Measurements from ENCODE around the gene CCNQ. TPM values are rescaled to one million over a fixed set of nuclear protein-coding genes. Genes with fewer than 3 reads are reported as not detected.

The CCNQ gene
- total and polyA plus RNA-seq, 4 donors = 8.9 to 14.7 (median 9.8) TPM

DNA sequence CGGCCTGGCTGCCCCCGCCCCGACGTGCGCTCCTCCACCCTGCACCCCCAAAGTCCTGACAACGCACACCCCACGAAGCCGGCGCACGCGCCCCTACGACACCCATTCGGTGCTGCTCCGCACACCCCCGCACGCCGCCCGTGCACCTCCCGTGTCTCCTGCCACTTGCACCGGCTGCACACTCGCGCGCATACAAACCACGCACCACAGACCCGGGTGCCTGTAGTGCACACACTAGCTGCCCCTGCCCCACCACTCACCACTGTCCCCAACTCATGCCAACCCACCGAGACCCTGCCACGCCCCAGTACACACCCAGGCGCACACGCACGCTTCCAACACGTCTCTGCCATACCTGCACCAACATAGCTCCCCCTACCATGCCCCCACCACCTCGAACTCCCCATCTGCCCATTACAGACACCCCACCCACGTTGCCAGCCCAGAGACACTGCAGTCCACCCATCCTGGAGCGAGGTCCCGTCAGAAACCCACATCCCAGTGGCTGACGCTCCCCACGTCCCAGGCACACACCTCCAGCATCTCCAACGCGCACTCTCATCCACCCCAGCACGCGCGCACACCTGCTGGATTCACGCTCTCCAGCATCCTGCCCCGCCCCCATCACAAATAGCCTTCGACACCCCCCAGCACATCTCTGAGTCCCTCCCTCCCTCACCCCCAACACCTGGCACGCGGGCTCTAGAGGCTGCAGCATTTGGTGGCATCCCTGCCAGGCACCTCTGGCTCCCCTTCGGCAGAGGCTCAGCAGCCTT is 43.9 kb upstream of the CCNQ start:
- H3K4me1 ChIP-seq (ENCODE audit: control insufficient read depth in 4 of 4, insufficient read depth in 4 of 4, low read length in 3 of 4) = peaks cover 7 to 19% (median 7%) of the 10 kb centered on the region in 4 donors
- no peak overlapping the region for H3K27ac ChIP-seq (ENCODE audit: low read depth in 1 of 2, low read length in 2 of 2)
- no peaks in the 10 kb centered on the region for H3K9me3 ChIP-seq (ENCODE audit: control insufficient read depth in 4 of 4, low read length in 3 of 4)
- WGBS = 4% methylated on average over 48 of the region's 48 CpGs
- TF ChIP-seq, protein P1, sequence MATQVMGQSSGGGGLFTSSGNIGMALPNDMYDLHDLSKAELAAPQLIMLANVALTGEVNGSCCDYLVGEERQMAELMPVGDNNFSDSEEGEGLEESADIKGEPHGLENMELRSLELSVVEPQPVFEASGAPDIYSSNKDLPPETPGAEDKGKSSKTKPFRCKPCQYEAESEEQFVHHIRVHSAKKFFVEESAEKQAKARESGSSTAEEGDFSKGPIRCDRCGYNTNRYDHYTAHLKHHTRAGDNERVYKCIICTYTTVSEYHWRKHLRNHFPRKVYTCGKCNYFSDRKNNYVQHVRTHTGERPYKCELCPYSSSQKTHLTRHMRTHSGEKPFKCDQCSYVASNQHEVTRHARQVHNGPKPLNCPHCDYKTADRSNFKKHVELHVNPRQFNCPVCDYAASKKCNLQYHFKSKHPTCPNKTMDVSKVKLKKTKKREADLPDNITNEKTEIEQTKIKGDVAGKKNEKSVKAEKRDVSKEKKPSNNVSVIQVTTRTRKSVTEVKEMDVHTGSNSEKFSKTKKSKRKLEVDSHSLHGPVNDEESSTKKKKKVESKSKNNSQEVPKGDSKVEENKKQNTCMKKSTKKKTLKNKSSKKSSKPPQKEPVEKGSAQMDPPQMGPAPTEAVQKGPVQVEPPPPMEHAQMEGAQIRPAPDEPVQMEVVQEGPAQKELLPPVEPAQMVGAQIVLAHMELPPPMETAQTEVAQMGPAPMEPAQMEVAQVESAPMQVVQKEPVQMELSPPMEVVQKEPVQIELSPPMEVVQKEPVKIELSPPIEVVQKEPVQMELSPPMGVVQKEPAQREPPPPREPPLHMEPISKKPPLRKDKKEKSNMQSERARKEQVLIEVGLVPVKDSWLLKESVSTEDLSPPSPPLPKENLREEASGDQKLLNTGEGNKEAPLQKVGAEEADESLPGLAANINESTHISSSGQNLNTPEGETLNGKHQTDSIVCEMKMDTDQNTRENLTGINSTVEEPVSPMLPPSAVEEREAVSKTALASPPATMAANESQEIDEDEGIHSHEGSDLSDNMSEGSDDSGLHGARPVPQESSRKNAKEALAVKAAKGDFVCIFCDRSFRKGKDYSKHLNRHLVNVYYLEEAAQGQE (IDR thresholded peaks at IDR 0.05) = no peak
- TF ChIP-seq FOXA1 (IDR thresholded peaks at IDR 0.05) = no peak
- no peak for TF ChIP-seq SP1 (IDR thresholded peaks at IDR 0.05)
- no peak for TF ChIP-seq RAD21 (IDR thresholded peaks at IDR 0.05)
- TF ChIP-seq, protein P2, sequence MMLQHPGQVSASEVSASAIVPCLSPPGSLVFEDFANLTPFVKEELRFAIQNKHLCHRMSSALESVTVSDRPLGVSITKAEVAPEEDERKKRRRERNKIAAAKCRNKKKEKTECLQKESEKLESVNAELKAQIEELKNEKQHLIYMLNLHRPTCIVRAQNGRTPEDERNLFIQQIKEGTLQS (IDR thresholded peaks at IDR 0.05) = no peak
- TF ChIP-seq NR2F2 (IDR thresholded peaks at IDR 0.05) = no peak
- no peak for TF ChIP-seq EGR1 (IDR thresholded peaks at IDR 0.05; ENCODE audit: low read depth in 2 of 2)
- no peak for TF ChIP-seq GABPA (IDR thresholded peaks at IDR 0.05 in 1 of 2, conservative IDR thresholded peaks at IDR 0.05 in 1 of 2)
- no peak for TF ChIP-seq HNF4G (IDR thresholded peaks at IDR 0.05)
- TF ChIP-seq YY1 (IDR thresholded peaks at IDR 0.05) = no peak
- TF ChIP-seq RXRA (IDR thresholded peaks at IDR 0.05) = no peak
- TF ChIP-seq, protein P3, sequence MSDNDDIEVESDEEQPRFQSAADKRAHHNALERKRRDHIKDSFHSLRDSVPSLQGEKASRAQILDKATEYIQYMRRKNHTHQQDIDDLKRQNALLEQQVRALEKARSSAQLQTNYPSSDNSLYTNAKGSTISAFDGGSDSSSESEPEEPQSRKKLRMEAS (IDR thresholded peaks at IDR 0.05) = no peak
- TF ChIP-seq TAF1 (conservative IDR thresholded peaks at IDR 0.05) = no peak
- TF ChIP-seq FOXA2 (IDR thresholded peaks at IDR 0.05) = no peak
- no peak for DNase-seq (ENCODE audit: low spot score)
- no peaks in the 10 kb centered on the region for H3K36me3 ChIP-seq (ENCODE audit: control insufficient read depth in 4 of 4, insufficient read depth in 3 of 4, low read depth in 1 of 4, low read length in 3 of 4)
- H3K4me3 ChIP-seq (ENCODE audit: low read depth in 1 of 3, low read length in 3 of 3) = no peak overlapping the region
- peaks cover 0 to 3% (median under 1%) of the 10 kb centered on the region in 4 donors for H3K27me3 ChIP-seq (ENCODE audit: control insufficient read depth in 4 of 4, insufficient read depth in 4 of 4, low read length in 3 of 4)
- no peak overlapping the region for H3K9ac ChIP-seq (ENCODE audit: low read depth in 1 of 2, low read length in 2 of 2)

DNA sequence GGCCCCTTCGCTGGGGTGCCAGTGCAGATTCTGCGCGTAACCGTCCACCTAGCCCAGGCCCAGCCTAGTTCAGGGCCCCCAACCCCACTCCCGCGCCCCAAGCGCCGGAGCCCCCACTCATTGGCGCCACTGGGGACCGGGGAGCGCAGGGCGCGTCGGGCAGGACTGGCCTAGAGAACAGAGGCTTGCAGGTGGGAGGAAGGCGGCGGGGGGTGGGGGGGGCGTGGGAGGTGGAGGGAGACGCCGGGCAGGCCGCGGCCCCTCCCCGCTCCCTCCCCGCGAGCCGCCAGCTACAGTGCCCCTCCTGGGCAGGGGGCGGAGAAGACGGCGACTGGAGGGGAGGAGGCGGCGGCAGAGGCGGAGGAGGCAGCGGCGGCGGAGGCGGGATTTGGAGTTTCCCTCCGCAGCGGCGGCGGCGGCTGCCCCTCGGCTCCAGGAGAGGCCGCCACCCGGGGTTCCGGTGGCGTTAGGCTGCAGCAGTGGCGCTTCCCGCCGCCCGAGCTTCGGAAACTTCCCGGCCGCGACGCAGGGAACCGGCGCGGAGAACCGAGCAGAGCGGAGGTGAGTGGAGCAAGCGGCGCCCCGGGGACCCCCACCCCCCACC is 43.2 kb upstream of the CCNQ start:
- peaks cover 0 to 3% (median under 1%) of the 10 kb centered on the region in 4 donors for H3K27me3 ChIP-seq (ENCODE audit: control insufficient read depth in 4 of 4, insufficient read depth in 4 of 4, low read length in 3 of 4)
- peaks cover 7 to 19% (median 7%) of the 10 kb centered on the region in 4 donors for H3K4me1 ChIP-seq (ENCODE audit: control insufficient read depth in 4 of 4, insufficient read depth in 4 of 4, low read length in 3 of 4)
- H3K4me3 ChIP-seq (ENCODE audit: low read depth in 1 of 3, low read length in 3 of 3) = no peak overlapping the region
- no peaks in the 10 kb centered on the region for H3K36me3 ChIP-seq (ENCODE audit: control insufficient read depth in 4 of 4, insufficient read depth in 3 of 4, low read depth in 1 of 4, low read length in 3 of 4)
- 4% methylated on average over 62 of the region's 62 CpGs for WGBS
- DNase-seq (ENCODE audit: low spot score) = no peak
- no peak overlapping the region for H3K9ac ChIP-seq (ENCODE audit: low read depth in 1 of 2, low read length in 2 of 2)
- H3K27ac ChIP-seq (ENCODE audit: low read depth in 1 of 2, low read length in 2 of 2) = no peak overlapping the region
- no peaks in the 10 kb centered on the region for H3K9me3 ChIP-seq (ENCODE audit: control insufficient read depth in 4 of 4, low read length in 3 of 4)
- TF ChIP-seq, protein P4, sequence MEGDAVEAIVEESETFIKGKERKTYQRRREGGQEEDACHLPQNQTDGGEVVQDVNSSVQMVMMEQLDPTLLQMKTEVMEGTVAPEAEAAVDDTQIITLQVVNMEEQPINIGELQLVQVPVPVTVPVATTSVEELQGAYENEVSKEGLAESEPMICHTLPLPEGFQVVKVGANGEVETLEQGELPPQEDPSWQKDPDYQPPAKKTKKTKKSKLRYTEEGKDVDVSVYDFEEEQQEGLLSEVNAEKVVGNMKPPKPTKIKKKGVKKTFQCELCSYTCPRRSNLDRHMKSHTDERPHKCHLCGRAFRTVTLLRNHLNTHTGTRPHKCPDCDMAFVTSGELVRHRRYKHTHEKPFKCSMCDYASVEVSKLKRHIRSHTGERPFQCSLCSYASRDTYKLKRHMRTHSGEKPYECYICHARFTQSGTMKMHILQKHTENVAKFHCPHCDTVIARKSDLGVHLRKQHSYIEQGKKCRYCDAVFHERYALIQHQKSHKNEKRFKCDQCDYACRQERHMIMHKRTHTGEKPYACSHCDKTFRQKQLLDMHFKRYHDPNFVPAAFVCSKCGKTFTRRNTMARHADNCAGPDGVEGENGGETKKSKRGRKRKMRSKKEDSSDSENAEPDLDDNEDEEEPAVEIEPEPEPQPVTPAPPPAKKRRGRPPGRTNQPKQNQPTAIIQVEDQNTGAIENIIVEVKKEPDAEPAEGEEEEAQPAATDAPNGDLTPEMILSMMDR (IDR thresholded peaks at IDR 0.05; ENCODE audit: low read depth, low read length, missing input control) = no peak
- no peak for TF ChIP-seq HNF4G (IDR thresholded peaks at IDR 0.05)
- TF ChIP-seq, protein P3 (IDR thresholded peaks at IDR 0.05) = no peak
- TF ChIP-seq HNF4A (conservative IDR thresholded peaks at IDR 0.05) = no peak
- TF ChIP-seq, protein P1 (IDR thresholded peaks at IDR 0.05) = no peak
- TF ChIP-seq EGR1 (IDR thresholded peaks at IDR 0.05; ENCODE audit: low read depth in 2 of 2) = no peak
- TF ChIP-seq FOXA1 (IDR thresholded peaks at IDR 0.05) = no peak
- TF ChIP-seq FOXA2 (IDR thresholded peaks at IDR 0.05) = no peak

All from liver (tissue), 9 donors.